Activated naive CD4-positive, alpha-beta T cell treated with anti-CD3 and anti-CD28 coated beads, Interleukin-2, amount 50 U/mL, for 72 hours (primary cell): ENCODE results near the gene CRHR1. TPM values are rescaled to one million over a fixed set of nuclear protein-coding genes. Genes with fewer than 3 reads are reported as not detected.
A peak's percentile ranks its signal among the peaks of the same experiment; 100 is the strongest.

Experiments used
- ATAC-seq, 2 donors: fragments of 150-1000 bp; cut with Tn5 transposase; 2 replicates each; pipeline ENCODE4 v1.10.0; 2021; ENCODE audit warnings: mild to moderate bottlenecking in 2 of 2, moderate library complexity in 2 of 2
- DNase-seq, 2 donors: peaks; one replicate each; pipeline ENCODE4 v3.0.0; 2021 to 2022; ENCODE audit warnings: low spot score in 2 of 2
- H3K27ac Mint-ChIP-seq, 2 donors: one replicate each; pipeline ENCODE4 v1.8.0; 2022; ENCODE audit warnings: mild to moderate bottlenecking in 2 of 2, mixed read lengths in 2 of 2
- H3K36me3 Mint-ChIP-seq, 2 donors: one replicate each; pipeline ENCODE4 v1.8.0; 2022; ENCODE audit warnings: mixed read lengths in 2 of 2
- H3K9me3 Mint-ChIP-seq, 2 donors: one replicate each; pipeline ENCODE4 v1.8.0; 2022; ENCODE audit warnings: mixed read lengths in 2 of 2
- total RNA-seq, 2 donors: library from RNA; stranded (reverse); gene quantifications; one replicate each; pipeline ENCODE4 v1.2.3, GENCODE V29; 2022

The CRHR1 gene
- total RNA-seq, 2 donors from 2014 or later = 0.32 TPM; not detected in 1

DNA sequence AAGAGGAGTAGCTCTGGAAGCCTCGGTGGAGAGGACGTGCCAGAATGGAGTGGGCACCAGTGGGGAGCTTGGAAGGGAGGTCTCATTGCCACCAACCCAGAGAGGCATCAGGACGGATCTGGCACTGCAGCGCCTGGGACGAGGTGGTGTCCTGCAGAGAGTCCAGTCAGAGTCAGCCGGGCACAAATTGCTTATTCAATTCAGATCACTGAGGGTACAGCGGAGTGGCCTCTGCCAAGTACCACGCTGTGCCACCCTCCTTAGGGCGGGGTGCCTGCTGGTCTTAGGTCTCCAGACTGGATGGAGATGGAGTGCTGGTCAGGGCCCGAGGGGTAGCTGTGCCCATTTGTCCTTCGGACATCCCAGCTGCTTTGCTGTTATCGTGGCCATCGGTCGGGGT lies 41.7 kb downstream of the CRHR1 start:
- H3K36me3 Mint-ChIP-seq = no peaks in the 10 kb centered on the region
- DNase-seq = no peak
- H3K27ac Mint-ChIP-seq = no peak overlapping the region

DNA sequence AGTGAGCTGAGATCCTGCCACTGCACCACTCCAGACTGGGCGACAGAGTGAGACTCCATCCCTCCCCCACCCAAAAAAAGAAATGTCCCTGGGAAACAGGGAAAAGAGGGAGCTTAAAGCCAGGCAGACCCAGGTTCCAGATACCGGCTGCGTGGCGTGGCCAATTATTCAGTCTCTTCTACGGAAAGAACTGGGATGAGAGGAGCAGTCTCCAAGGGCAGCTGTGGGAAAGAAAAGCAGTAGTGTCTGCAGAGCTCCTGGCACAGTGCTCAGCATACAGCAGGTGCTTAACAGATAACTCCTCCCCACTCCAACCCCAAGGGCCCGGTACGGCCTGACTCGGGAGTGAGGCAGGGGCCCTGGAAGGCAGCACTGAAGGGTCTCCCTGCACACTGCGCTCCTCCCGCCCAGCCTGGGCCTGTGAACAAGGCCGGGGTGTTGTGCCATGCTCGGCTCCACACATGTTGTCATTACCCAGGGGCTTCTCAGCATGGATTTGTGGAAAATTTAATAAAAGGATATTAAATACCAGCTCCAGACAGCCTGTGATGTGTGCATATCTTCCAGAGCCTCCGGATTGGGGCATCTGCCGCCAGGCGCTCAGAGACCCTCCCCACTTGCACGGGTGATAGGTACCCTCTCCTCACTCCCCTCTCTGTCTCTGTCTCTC lies 42.9 kb downstream of the CRHR1 start:
- no peak overlapping the region for H3K27ac Mint-ChIP-seq
- ATAC-seq (no peak), DNase-seq (no peak)
- H3K36me3 Mint-ChIP-seq = no peaks in the 10 kb centered on the region
- no peaks in the 10 kb centered on the region for H3K9me3 Mint-ChIP-seq

More for the DNA sequence above, 41.7 kb downstream of the CRHR1 start:
- H3K9me3 Mint-ChIP-seq = no peaks in the 10 kb centered on the region
- no peak for ATAC-seq

DNA sequence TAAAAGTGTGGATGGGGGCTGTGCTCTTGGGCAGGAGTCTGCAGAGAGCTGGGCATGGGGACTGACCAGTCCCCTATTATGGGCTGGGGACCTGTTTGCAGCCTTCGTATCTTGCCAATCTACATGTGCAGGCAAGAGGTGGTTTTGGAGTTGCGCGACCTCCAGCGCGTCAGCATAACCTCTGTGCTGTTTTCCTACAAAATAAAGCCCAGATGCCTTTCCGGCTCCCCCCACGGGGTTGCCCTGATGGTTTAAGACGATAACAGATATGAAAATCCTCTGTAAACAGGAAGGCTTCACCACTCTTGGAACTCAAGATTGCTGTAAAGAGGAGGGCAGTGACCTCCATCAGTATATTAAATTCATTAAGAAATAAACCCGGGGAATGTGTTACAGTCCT lies 44.1 kb downstream of the CRHR1 start:
- DNase-seq (no peak), ATAC-seq (no peak)
- Mint-ChIP-seq H3K9me3 (no peaks in the 10 kb centered on the region), H3K36me3 (no peaks in the 10 kb centered on the region), H3K27ac (no peak overlapping the region)

DNA sequence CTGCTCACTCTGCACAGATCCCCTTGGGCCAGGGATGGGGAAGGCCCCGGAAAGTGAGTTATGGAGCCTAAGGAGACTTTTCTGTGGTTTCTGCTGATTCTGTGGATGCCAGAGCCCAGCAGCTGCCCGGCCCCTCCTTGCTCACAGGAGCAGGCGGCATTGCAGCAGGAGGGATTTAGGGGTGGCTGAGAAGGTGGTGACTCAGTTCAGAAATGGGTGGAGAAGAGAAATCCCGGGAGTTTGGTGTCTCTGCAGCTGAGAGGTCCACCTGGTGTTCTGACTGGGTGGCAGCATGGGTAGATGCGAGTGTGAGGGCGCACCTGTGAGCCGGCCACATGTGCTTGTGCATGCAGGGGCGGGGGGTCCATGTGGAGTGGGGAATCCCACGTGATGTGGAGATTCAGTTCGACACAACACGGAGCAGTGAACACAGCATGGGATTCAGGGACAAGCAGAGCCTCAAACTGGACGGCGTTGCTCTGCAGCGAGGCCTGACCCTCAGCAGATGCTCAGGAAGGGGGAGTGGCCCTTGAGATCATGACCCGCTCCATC lies 44.5 kb downstream of the CRHR1 start:
- ATAC-seq (no peak), DNase-seq (no peak)
- H3K27ac Mint-ChIP-seq = peak overlapping the region in 1 of 2 donors; percentile 60
- H3K9me3 Mint-ChIP-seq = no peaks in the 10 kb centered on the region
- no peaks in the 10 kb centered on the region for H3K36me3 Mint-ChIP-seq

DNA sequence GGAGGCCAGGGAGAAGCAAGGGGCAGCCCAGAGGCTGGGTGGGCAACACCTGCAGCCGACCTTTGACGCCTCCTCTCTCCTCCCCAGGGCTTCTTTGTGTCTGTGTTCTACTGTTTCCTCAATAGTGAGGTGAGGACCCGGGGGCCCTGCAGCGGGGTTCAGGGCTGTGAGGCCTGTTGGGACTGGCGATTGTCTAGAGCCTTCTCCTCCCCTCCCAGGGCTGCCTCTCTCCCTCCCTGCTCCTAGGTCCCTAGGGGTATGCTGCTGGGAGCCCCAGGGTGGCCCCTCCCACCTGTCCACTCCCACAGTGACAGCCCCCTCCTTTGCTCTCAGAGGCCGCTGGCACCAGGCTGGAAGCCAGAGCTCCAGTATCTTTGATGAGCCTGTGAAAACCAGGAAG lies 49.8 kb downstream of the CRHR1 start:
- Mint-ChIP-seq H3K27ac (peak overlapping the region in 1 of 2 donors; percentile 50), H3K36me3 (no peaks in the 10 kb centered on the region), H3K9me3 (no peaks in the 10 kb centered on the region)
- no peak for DNase-seq
- ATAC-seq = no peak

DNA sequence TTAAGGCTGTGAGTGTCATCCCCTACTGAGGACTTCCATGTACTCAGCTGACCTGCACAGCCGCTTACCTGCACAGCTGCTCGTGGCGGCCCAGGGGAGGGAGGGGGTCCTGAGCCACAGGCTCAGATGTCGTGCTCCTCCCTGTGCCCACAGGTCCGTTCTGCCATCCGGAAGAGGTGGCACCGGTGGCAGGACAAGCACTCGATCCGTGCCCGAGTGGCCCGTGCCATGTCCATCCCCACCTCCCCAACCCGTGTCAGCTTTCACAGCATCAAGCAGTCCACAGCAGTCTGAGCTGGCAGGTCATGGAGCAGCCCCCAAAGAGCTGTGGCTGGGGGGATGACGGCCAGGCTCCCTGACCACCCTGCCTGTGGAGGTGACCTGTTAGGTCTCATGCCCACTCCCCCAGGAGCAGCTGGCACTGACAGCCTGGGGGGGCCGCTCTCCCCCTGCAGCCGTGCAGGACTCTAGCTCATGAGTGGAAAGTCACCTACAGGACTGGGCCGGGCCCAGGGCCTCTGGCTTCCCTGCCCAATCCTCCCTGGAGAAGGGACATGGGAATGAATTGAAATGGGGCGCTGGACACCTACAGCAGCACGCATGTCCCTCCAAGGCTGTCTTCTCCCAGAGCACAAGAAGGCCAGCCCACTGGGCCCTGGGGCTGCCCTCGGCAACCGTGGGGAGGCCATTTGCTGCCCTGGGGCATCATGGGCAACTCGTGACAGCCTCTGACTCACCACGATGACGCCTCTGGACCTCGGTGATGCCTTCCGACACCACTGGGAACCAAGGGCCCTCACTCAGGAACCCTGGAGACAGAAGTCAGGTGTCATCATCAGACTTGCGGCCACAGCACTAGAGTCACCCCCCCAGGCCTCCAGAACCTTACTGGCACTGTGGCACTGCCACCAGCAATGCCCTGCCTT lies 50.6 kb downstream of the CRHR1 start:
- ATAC-seq (no peak), DNase-seq (no peak)
- Mint-ChIP-seq H3K36me3 (no peaks in the 10 kb centered on the region), H3K27ac (peak overlapping the region in 1 of 2 donors; percentile 50), H3K9me3 (no peaks in the 10 kb centered on the region)

DNA sequence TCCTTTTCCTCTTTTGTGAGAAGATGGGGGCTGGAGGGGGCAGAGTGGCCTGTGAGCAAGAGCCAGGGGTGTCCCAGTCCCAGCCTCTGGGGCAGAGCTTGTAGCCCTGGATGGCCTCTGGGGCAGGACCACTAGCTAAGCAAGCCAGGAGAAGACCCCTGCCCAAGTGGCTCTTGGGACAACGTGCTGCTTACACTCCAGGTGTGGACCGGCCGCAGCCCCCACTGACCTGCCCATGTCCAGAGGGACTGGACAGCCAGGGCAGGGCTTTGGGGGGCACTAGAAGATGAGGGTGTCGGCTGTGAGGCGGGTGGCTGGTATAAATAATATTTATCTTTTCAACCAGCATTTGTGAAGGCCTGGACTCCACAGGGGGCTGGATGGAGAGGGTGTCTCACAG lies 51.4 kb downstream of the CRHR1 start:
- ATAC-seq (no peak), DNase-seq (no peak)
- H3K36me3 Mint-ChIP-seq = no peaks in the 10 kb centered on the region
- H3K27ac Mint-ChIP-seq = no peak overlapping the region
- no peaks in the 10 kb centered on the region for H3K9me3 Mint-ChIP-seq

DNA sequence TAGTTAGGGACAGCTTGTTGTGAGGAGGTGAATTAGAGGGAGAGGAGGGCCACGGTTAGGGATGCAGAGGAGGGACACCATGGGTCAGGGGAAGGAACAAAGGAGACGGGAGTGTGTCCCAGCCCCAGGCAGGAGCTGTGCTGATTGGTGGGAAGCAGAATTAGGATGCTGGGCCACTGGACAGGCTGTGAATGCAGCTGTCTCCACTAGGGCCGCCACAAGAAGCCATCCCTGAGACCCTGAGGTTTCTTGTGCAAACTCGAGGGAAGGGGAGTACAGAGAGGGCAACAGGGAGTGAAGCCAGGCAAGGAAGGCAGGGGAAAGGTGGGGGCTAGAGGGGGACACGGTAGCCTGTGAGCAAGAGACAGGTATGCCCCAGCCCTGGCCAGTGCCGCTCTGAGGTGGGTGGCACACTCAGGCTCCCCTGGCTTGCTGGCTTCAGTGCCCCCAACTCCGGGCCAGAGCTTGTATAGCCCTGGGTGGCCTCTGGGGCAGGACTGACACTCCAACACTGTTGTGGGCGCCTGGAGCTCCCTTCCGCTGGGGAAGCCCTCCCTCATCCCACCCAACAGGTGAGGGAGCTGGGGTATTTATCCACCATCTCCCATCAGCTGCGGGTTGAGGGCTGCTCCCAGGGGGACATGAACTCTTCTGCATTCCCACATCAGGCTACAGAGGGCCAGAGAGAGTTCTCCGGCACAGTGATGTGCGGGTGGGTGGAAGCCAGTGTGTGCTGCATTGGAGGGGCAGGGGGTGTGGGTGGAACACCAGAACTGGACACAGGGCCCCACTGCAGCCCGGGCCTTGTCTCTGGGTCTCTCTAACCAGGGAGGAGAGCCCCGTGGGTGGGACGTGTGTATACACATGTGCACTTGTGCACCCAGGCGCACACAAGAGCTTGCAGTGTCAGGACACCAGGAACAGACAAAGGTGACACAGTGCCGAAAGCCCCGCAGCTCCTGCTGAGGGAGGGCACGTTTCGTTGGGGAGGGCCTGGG lies 52.2 kb downstream of the CRHR1 start:
- H3K36me3 Mint-ChIP-seq = no peaks in the 10 kb centered on the region
- ATAC-seq = no peak
- no peak overlapping the region for H3K27ac Mint-ChIP-seq

DNA sequence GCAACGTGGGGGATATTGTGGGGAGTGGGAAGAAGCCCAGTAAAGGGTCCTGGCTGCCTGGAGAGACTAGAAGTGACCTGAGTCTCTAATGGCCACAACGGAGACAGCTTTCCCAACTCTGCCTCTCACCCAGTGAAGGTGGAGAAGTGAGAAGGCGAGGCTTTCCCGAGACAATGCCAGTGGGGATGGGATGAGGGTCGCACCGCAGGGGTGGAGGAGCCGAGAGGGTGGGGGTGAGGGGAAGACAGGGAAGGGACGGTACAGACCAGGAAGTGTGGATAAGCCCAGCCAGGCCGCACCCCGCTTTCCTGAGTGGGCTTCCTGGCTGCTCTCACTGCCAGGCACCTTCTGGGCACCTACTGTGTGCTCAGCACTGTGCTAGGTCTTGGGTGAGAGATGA lies 53.1 kb downstream of the CRHR1 start:
- no peaks in the 10 kb centered on the region for H3K9me3 Mint-ChIP-seq

More for the DNA sequence above, 52.2 kb downstream of the CRHR1 start:
- no peaks in the 10 kb centered on the region for H3K9me3 Mint-ChIP-seq
- no peak for DNase-seq

DNA sequence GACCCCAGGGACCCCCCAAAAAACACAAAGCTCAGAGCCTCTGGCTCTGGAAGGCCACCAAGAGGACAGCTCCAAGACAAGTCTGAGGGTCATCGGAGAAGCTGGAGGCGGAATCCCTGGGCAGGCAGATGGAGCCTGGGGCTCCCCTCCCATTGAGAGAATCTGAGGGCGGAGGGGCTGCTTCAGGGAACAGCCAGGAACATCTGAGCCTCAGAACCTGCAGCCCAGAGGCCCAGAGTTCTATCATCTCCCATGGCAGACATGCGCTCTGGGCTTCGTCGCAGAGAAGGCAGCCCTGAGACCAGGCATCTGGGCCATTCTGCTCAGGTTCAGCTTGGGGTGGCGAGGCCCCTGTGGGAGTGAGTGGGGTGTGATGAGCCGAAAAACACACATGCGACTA lies 53.5 kb downstream of the CRHR1 start:
- DNase-seq = no peak
- H3K36me3 Mint-ChIP-seq = no peaks in the 10 kb centered on the region
- no peak overlapping the region for H3K27ac Mint-ChIP-seq
- no peaks in the 10 kb centered on the region for H3K9me3 Mint-ChIP-seq
- ATAC-seq = no peak

More for the DNA sequence above, 53.1 kb downstream of the CRHR1 start:
- ATAC-seq (no peak), DNase-seq (no peak)
- no peaks in the 10 kb centered on the region for H3K36me3 Mint-ChIP-seq
- H3K27ac Mint-ChIP-seq = no peak overlapping the region

DNA sequence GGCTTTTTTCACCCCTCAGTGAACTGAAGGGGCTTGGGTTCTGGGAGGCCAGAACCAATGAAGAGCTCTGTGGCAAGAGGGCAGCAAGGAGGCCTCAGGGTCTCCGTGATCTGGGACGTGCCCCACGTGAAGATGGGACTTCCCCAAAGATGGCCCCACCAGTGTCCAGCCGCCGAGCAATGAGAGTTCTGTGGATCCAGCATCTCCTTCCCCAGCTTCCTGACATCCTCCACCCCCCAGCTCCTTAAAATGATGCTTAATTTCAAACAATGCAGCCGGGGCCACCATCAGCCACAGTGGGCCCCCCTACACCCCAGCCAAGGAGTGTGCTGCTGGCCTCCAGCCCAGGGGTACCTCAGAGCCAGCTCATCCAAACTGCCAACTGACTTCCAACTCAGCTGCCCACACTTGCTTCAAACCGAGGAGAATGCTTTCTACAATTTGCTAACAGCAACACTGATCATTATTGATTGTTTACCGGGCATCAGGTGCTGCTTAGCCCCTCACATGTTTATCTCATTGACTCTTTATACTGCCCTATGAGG lies 54.7 kb downstream of the CRHR1 start:
- H3K27ac Mint-ChIP-seq = peak overlapping the region in 1 of 2 donors; percentile 29

DNA sequence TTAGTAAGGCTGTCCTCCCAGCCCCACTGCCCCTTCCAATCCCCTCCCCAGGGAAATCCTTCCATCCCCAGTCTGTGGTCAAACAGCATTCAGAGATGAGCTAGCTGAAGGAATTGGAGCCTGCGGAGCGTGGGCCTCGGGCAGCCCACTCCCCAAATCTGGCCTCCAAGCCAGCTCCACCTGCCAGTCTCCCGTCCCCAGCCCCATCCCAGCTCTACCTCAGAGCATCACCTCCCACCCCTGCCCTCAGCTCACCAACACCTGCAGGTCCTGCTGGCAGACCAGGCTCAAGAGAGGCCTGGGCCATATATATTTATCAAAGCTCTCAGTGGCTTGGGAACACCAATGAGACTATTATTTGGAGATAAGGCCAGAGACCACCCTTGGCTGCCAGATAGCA lies 55.3 kb downstream of the CRHR1 start:
- H3K9me3 Mint-ChIP-seq = no peaks in the 10 kb centered on the region
- no peak for ATAC-seq

More for the DNA sequence above, 54.7 kb downstream of the CRHR1 start:
- Mint-ChIP-seq H3K36me3 (no peaks in the 10 kb centered on the region), H3K9me3 (no peaks in the 10 kb centered on the region)
- ATAC-seq (no peak), DNase-seq (no peak)

DNA sequence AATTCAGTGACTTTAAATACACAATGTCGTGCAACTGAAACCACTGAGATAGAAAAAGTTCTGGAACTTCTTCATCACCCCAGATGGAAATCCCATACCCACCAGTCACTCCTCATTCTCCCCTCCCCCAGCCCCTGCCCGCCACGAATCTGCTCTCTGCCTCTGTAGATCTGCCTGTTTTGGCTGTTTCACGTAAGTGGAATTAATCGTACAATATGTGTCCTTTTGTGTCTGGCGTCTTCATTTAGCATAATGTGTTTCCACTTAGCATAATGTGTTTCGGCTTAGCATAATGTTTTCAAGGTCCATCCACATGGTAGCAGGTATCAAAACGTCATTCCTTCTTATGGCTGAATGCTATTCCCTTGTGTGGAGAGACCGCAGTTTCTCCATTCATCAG lies 57.1 kb downstream of the CRHR1 start:
- Mint-ChIP-seq H3K9me3 (no peaks in the 10 kb centered on the region), H3K36me3 (no peaks in the 10 kb centered on the region), H3K27ac (no peak overlapping the region)
- ATAC-seq (no peak), DNase-seq (no peak)

More for the DNA sequence above, 55.3 kb downstream of the CRHR1 start:
- Mint-ChIP-seq H3K27ac (no peak overlapping the region), H3K36me3 (no peaks in the 10 kb centered on the region)
- DNase-seq = no peak

DNA sequence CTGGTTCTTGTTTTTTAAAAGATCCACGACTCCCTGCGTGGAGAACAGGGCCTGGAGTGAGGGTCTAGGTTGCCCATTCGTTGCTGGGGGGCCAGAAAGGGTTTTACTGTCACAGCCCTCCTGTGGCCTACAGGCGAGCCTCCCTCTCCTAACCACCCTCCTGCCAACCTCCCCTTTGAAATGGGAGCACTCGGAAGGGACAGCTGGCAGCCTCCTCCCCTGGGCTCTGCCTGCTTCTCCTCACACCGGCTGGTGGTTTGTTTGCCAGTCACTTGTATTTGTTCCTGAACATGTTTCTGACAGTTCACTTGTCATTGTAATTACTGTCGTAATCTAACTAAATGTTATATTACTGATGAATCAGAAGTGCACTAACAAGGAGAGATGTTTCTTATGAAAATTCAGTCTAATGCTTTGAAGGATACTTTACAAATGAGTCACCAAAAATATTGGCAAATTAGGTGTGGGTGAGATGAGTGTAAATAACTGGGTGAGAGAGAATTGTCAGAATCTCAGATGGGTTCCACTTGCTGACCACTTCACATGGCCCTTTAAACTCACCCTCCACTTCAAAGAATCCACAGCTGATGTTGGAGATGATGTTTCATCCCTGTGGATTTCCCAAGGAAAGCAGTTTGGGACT lies 57.9 kb downstream of the CRHR1 start:
- Mint-ChIP-seq H3K9me3 (no peaks in the 10 kb centered on the region), H3K36me3 (no peaks in the 10 kb centered on the region), H3K27ac (no peak overlapping the region)
- ATAC-seq = no peak
- DNase-seq = no peak

DNA sequence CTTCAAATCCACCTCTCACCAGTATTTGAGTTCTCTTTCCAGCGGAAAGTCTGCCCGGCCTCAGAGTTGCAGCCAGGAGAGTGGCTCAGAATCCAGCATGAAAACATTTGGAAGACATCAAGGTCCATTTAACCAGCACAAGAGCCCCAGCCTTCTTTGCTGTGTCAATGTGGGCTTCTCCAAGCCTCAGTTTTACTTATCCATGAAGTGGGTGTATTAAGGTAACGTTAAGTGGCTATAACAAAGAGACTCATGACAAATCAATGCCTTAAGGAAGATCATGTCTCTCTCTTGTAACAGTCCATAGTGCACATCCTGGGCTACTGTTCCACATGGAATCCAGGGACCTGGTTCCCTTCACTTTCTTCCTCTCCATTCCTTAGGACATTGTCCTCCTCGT lies 59.6 kb downstream of the CRHR1 start:
- H3K9me3 Mint-ChIP-seq = no peaks in the 10 kb centered on the region
- H3K36me3 Mint-ChIP-seq = no peaks in the 10 kb centered on the region
- ATAC-seq = no peak
- DNase-seq = no peak
- H3K27ac Mint-ChIP-seq = no peak overlapping the region
